ENCODE measurements around the gene EIF1AD. TPM values are rescaled to one million over a fixed set of nuclear protein-coding genes. Genes with fewer than 3 reads are reported as not detected.
A peak's percentile ranks its signal among the peaks of the same experiment; 100 is the strongest.

Gene EIF1AD
- total RNA-seq, 2 experiments from 2014 or later: 51.1 to 63.2 TPM

DNA sequence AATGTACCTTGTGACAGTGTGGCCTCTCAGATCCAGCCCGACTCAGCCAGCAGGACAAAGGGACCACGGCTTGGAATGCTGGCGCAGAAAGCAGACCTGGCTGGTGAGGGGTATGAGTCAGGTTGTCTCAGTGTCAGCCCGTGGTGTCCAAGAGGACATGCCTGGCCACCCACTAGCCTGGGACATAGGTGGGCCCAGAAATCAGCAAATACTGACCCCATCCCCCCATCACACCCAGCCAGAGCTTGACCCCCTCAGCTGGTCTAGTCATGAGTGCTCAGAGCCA is 4.9 kb upstream of the EIF1AD start:
- DNase-seq (ENCODE audit: low spot score): no peak
- no peak overlapping the region for H3K4me3 ChIP-seq (ENCODE audit: low read depth, low read length, poor library complexity, severe bottlenecking)
- TF ChIP-seq EZH2phosphoT487 (IDR thresholded peaks at IDR 0.05; ENCODE audit: borderline replicate concordance, low read depth, low read length): no peak
- TF ChIP-seq, protein P1, sequence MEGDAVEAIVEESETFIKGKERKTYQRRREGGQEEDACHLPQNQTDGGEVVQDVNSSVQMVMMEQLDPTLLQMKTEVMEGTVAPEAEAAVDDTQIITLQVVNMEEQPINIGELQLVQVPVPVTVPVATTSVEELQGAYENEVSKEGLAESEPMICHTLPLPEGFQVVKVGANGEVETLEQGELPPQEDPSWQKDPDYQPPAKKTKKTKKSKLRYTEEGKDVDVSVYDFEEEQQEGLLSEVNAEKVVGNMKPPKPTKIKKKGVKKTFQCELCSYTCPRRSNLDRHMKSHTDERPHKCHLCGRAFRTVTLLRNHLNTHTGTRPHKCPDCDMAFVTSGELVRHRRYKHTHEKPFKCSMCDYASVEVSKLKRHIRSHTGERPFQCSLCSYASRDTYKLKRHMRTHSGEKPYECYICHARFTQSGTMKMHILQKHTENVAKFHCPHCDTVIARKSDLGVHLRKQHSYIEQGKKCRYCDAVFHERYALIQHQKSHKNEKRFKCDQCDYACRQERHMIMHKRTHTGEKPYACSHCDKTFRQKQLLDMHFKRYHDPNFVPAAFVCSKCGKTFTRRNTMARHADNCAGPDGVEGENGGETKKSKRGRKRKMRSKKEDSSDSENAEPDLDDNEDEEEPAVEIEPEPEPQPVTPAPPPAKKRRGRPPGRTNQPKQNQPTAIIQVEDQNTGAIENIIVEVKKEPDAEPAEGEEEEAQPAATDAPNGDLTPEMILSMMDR (conservative IDR thresholded peaks at IDR 0.05; ENCODE audit: low read length): no peak
- POLR2A ChIA-PET: no interaction called here
- peaks cover 23% of the 10 kb centered on the region for H3K4me1 ChIP-seq (ENCODE audit: insufficient read depth, low read length, poor library complexity, severe bottlenecking)
- H3K4me2 ChIP-seq (ENCODE audit: low read length): no peak overlapping the region
- no TSS peak for BruUV-seq (replicated peaks)
- no peak overlapping the region for H2AFZ ChIP-seq (ENCODE audit: low read length)
- no peaks in the 10 kb centered on the region for H4K20me1 ChIP-seq (ENCODE audit: insufficient read depth, low read length)
- CTCF ChIA-PET (ENCODE audit: unreplicated experiment): no interaction called here
- peaks cover 22% of the 10 kb centered on the region for H3K79me2 ChIP-seq (ENCODE audit: insufficient read depth, low read depth, low read length)
- no peaks in the 10 kb centered on the region for H3K9me2 ChIP-seq (ENCODE audit: insufficient read depth, low read length)
- H3K36me3 ChIP-seq (ENCODE audit: insufficient read depth, low read length): peaks cover 33% of the 10 kb centered on the region
- H3K27ac ChIP-seq (ENCODE audit: low read depth, low read length, poor library complexity, severe bottlenecking): no peak overlapping the region
- H3K9me3 ChIP-seq (ENCODE audit: low read length): no peaks in the 10 kb centered on the region
- intact Hi-C loops (cut with micrococcal nuclease; ENCODE audit: unreplicated experiment): no loop called here

DNA sequence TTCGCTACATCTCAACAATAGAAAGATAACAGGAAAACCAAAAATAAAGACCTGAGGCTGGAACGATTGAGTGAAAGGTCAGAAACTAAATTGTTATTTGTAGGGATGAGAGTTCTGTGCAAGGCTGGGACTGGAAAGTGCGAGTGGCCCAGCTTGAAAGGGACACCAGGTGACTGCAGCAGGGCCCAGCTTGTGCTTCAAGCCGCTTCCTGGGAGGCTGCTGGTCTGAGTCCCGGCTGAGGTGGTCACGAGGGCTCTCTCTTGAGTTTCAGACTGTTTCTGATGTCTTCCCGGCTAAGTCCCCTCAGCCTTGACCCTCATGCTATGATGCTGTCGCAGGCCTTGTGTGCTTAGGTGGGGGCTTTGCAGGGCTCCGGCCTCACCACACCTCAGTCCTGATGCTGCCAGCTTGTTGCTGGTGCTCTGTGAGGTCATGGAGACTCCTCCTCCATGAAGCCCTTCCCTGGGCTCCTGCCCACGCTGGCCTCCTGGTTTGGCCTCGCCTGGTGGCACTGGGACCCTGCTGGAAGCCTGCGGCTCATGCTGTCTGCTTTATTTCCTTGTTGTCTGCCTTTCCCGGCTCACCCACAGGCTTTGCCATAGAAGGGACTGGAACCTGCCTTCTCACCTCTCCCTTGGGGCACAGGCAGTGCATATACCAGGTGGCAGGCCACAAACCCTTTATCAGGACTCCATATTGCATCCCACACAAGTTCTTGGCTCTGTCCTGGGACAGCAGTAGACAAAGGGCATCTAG is 4.4 kb upstream of the EIF1AD start:
- no peak overlapping the region for H3K27ac ChIP-seq (ENCODE audit: low read depth, low read length, poor library complexity, severe bottlenecking)
- no peak overlapping the region for H2AFZ ChIP-seq (ENCODE audit: low read length)
- no peak overlapping the region for H3K4me3 ChIP-seq (ENCODE audit: low read depth, low read length, poor library complexity, severe bottlenecking)
- H3K4me1 ChIP-seq (ENCODE audit: insufficient read depth, low read length, poor library complexity, severe bottlenecking): peaks cover 23% of the 10 kb centered on the region
- no peak for DNase-seq (ENCODE audit: low spot score)
- no peak overlapping the region for H3K4me2 ChIP-seq (ENCODE audit: low read length)
- H3K79me2 ChIP-seq (ENCODE audit: insufficient read depth, low read depth, low read length): peaks cover 27% of the 10 kb centered on the region
- no peaks in the 10 kb centered on the region for H3K9me3 ChIP-seq (ENCODE audit: low read length)
- intact Hi-C loops (cut with micrococcal nuclease; ENCODE audit: unreplicated experiment): no loop called here
- no peaks in the 10 kb centered on the region for H3K9me2 ChIP-seq (ENCODE audit: insufficient read depth, low read length)
- POLR2A ChIA-PET: no interaction called here
- peaks cover 33% of the 10 kb centered on the region for H3K36me3 ChIP-seq (ENCODE audit: insufficient read depth, low read length)
- no peak for TF ChIP-seq EZH2phosphoT487 (IDR thresholded peaks at IDR 0.05; ENCODE audit: borderline replicate concordance, low read depth, low read length)
- CTCF ChIA-PET (ENCODE audit: unreplicated experiment): no interaction called here
- BruUV-seq (replicated peaks): no TSS peak
- H4K20me1 ChIP-seq (ENCODE audit: insufficient read depth, low read length): no peaks in the 10 kb centered on the region

DNA sequence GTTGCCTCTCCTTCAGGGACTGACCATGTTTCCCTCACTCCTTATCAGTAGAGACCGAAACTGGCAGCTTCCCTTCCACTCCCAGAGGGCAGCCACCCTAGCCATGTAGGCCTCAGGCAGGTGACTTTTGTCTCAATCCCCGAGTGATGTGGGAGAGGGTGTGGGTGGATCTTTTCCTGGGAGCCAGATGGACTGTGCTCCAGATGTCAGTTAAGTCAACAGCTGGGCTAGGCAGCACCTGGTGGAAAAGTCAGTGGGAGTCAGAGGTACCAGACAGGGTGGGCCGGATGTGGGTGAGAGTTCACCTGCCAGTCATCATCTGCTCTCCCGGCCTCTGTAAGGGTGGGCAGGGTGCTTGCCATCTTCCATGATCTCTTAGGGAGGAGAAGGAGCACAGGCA is 2.2 kb upstream of the EIF1AD start:
- DNase-seq (ENCODE audit: low spot score): peak; percentile 61
- intact Hi-C loops (cut with micrococcal nuclease; ENCODE audit: unreplicated experiment): loop anchor here (5.0 kb wide), 5 partner anchors 48 to 292 kb away; partner anchors contain the start of genes CCDC85B, KAT5, RAB1B and SF3B2
- no TSS peak for BruUV-seq (replicated peaks)
- H3K4me1 ChIP-seq (ENCODE audit: insufficient read depth, low read length, poor library complexity, severe bottlenecking): peaks cover 33% of the 10 kb centered on the region
- H3K4me3 ChIP-seq (ENCODE audit: low read depth, low read length, poor library complexity, severe bottlenecking): peak overlapping the region; percentile 29
- H3K9me3 ChIP-seq (ENCODE audit: low read length): no peaks in the 10 kb centered on the region
- peaks cover 46% of the 10 kb centered on the region for H3K36me3 ChIP-seq (ENCODE audit: insufficient read depth, low read length)
- ChIA-PET POLR2A (no interaction called here), CTCF (ENCODE audit: unreplicated experiment) (no interaction called here)
- H3K79me2 ChIP-seq (ENCODE audit: insufficient read depth, low read depth, low read length): peaks cover 47% of the 10 kb centered on the region
- no peaks in the 10 kb centered on the region for H3K9me2 ChIP-seq (ENCODE audit: insufficient read depth, low read length)
- peak overlapping the region; percentile 70 for H3K4me2 ChIP-seq (ENCODE audit: low read length)
- no peaks in the 10 kb centered on the region for H4K20me1 ChIP-seq (ENCODE audit: insufficient read depth, low read length)
- no peak overlapping the region for H2AFZ ChIP-seq (ENCODE audit: low read length)
- no peak for TF ChIP-seq EZH2phosphoT487 (IDR thresholded peaks at IDR 0.05; ENCODE audit: borderline replicate concordance, low read depth, low read length)
- TF ChIP-seq, protein P1 (conservative IDR thresholded peaks at IDR 0.05; ENCODE audit: low read length): no peak
- H3K27ac ChIP-seq (ENCODE audit: low read depth, low read length, poor library complexity, severe bottlenecking): peak overlapping the region; percentile 50

Data from OCI-LY7 (cell line).